ENCODE data around the gene GLP1R.

The GLP1R gene

DNA sequence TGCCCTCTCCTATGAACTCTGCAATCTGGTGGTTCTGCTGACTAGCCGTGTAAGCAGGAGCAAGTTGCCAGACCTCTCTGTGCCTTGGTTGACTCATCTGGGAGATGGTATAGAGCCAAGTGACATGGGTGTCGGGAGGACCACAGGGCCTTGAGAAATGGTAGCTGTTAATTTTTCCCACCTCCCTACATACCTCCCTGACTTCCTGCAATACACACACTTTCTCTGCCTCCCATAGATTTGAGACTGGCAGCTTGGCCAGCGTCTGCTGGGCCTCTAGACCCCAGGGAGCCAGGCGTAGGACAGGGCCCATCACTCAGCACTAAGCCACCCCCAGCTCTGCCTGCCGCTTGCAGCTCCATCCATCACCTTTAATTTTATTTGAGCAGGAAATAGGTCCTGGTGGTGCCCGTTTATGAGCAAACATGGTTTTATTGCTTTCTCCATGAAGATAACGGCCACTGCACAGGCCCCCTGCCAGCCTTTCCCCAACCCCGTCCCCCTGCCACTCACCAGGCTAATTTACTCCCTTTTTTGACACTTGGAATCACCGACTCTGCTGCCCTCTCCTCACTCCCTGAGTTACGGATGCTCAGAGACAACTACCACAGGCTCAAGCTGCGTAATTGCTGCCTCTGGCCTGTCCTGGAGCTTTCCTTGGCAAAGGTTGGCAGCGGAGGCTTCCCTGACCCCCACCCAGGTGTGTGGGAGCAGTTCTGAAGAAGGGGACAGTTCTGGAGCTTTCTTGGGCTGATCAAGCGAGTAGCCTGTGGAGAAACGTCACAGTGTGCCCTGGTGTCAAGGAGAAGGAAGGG is 11.1 kb downstream of the GLP1R start:
- TF ChIP-seq, protein P1, sequence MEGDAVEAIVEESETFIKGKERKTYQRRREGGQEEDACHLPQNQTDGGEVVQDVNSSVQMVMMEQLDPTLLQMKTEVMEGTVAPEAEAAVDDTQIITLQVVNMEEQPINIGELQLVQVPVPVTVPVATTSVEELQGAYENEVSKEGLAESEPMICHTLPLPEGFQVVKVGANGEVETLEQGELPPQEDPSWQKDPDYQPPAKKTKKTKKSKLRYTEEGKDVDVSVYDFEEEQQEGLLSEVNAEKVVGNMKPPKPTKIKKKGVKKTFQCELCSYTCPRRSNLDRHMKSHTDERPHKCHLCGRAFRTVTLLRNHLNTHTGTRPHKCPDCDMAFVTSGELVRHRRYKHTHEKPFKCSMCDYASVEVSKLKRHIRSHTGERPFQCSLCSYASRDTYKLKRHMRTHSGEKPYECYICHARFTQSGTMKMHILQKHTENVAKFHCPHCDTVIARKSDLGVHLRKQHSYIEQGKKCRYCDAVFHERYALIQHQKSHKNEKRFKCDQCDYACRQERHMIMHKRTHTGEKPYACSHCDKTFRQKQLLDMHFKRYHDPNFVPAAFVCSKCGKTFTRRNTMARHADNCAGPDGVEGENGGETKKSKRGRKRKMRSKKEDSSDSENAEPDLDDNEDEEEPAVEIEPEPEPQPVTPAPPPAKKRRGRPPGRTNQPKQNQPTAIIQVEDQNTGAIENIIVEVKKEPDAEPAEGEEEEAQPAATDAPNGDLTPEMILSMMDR (IDR thresholded peaks at IDR 0.05): no peak

GRCh38 chr6:39060467-39061160 is 12.0 kb downstream of the GLP1R start:
- TF ChIP-seq, protein P1 (IDR thresholded peaks at IDR 0.05): no peak

GRCh38 chr6:39061182-39061581 is 12.6 kb downstream of the GLP1R start:
- TF ChIP-seq, protein P1 (IDR thresholded peaks at IDR 0.05): no peak

DNA sequence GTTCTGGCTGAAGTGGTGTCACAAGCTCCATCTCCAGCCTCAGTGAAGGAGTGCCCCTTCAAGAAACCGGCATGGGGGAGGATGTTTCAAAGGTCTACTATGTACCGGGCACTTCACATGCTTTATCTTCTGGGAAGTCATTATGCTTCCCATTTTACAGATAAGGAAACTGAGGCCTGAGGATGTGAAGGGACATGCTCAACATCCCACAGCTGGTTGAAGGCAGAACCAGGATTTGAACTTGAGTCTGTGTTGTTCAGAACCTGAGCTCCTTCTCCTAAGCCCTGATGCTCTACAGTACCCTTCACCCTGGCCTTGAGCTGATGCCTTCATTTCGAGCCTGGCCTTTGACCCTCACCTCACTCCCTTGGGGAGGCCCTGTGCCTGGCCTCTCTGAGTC is 13.0 kb downstream of the GLP1R start:
- TF ChIP-seq, protein P1 (IDR thresholded peaks at IDR 0.05): no peak

- TF ChIP-seq, protein P1 (IDR thresholded peaks at IDR 0.05): no peak
Measured at GRCh38 chr6:39062014-39062740, 13.6 kb downstream of the GLP1R start.

GRCh38 chr6:39063526-39063925 is 14.9 kb downstream of the GLP1R start:
- TF ChIP-seq, protein P1 (IDR thresholded peaks at IDR 0.05): no peak

GRCh38 chr6:39065561-39065960 is 17.0 kb downstream of the GLP1R start:
- TF ChIP-seq, protein P1 (IDR thresholded peaks at IDR 0.05): no peak

Data from LNCAP (cell line).